ENCODE measurements around the gene IFIT2.

- TF ChIP-seq CTCF (conservative IDR thresholded peaks at IDR 0.05; ENCODE audit: low read length) (no peak), EZH2phosphoT487 (IDR thresholded peaks at IDR 0.05; ENCODE audit: borderline replicate concordance, low read depth, low read length) (no peak)
Measured at GRCh38 chr10:89304925-89305324, 3.1 kb downstream of the IFIT2 start.

All from OCI-LY7 (cell line).